HCT116 (cell line): ENCODE results near the gene WDR55. TPM values are rescaled to one million over a fixed set of nuclear protein-coding genes. Genes with fewer than 3 reads are reported as not detected.
"Not testable (repeated sequence)": the region's sequence is repeated elsewhere in the genome, so short reads cannot be mapped to it uniquely, and the experiment has no call there.

Source experiments
- ATAC-seq: fragments of 200-7000 bp; cut with Tn5 transposase; 2 replicates; pipeline ENCODE4 v1.9.1; 2020; ENCODE audit warnings: mild to moderate bottlenecking, moderate library complexity
- BruUV-seq: library from RNA; stranded (reverse); fragments of 400-500 nt; replicated peaks from 2 replicates; lab custom pipeline; 2021; lab: Mats Ljungman, UMichigan
- CTCF ChIA-PET: fragments of 300-600 bp; sonication (Branson Sonifier 250); formaldehyde crosslinking; loops from one replicate; lab custom pipeline; 2021; ENCODE audit warnings: antibody characterized with exemption; lab: Charles Lee
- POLR2A ChIA-PET: fragments of 300-600, 350-600 bp; sonication (Branson Sonifier 250); formaldehyde crosslinking; loops from one replicate; lab custom pipeline; 2021; ENCODE audit warnings: antibody characterized with exemption; lab: Charles Lee
- RAD21 ChIA-PET, 2 experiments: fragments of 300-600 bp; sonication (Branson Sonifier 250); formaldehyde crosslinking; loops; one replicate each; lab custom pipeline; 2023; ENCODE audit warnings: low total read pairs in 2 of 2; ENCODE audit not compliant: uncharacterized antibody in 2 of 2, unreplicated experiment in 2 of 2, low non-redundant PET in 1 of 2; lab: Charles Lee
- DNase-seq: peaks from one replicate; pipeline ENCODE4 v3.0.0-alpha.2; 2010; ENCODE audit warnings: low read depth, low spot score
- H2AFZ ChIP-seq: fragments of 200-600 bp; shearing (Covaris generic), sonication (generic); 2 replicates; pipeline ENCODE4 v1.6.1; 2017; ENCODE audit warnings: low read depth, mixed run types, mixed read lengths, antibody characterized with exemption, low read length; ENCODE audit not compliant: poor library complexity, severe bottlenecking
- H3K27ac ChIP-seq: 2 replicates; pipeline ENCODE4 v1.5.1; 2012; ENCODE audit warnings: low read depth, low read length
- H3K27me3 ChIP-seq: fragments of 200-600 bp; sonication (generic); 2 replicates; pipeline ENCODE4 v1.6.1; 2016; ENCODE audit warnings: mixed run types, low read length, mixed read lengths; ENCODE audit not compliant: insufficient read depth
- H3K36me3 ChIP-seq, 2 experiments: fragments of 200-500 bp in 1 of 2; fragments of 200-600 bp in 1 of 2; sonication (Bioruptor generic) in 1 of 2; sonication (generic) in 1 of 2; 2 replicates each; pipeline versions ENCODE4 v1.5.1 to v1.6.1; 2014 to 2016; ENCODE audit warnings: low read length in 2 of 2, inconsistent platforms in 1 of 2, mixed read lengths in 1 of 2, mixed run types in 1 of 2; ENCODE audit not compliant: insufficient read depth in 2 of 2, control insufficient read depth in 1 of 2
- H3K4me1 ChIP-seq, 2 experiments: fragments of 200-600 bp in 1 of 2; sonication (generic) in 1 of 2; 2 replicates each; pipeline versions ENCODE4 v1.5.1 to v1.6.1; 2012 to 2017; ENCODE audit warnings: low read length in 2 of 2, inconsistent platforms in 1 of 2, mild to moderate bottlenecking in 1 of 2, mixed read lengths in 1 of 2, mixed run types in 1 of 2, moderate library complexity in 1 of 2; ENCODE audit not compliant: insufficient read depth in 2 of 2, control insufficient read depth in 1 of 2
- H3K4me2 ChIP-seq: fragments of 200-600 bp; sonication (generic); 2 replicates; pipeline ENCODE4 v1.6.1; 2017; ENCODE audit warnings: mixed run types, low read length, mixed read lengths
- H3K4me3 ChIP-seq, 2 experiments: fragments of 200-600 bp in 1 of 2; sonication (generic) in 1 of 2; replicated peaks in 1 of 2; 2 replicates each; pipeline ENCODE4 v1.5.1; 2011 to 2016; ENCODE audit warnings: low read length in 2 of 2, control low read depth in 1 of 2, low read depth in 1 of 2, mild to moderate bottlenecking in 1 of 2, mixed read lengths in 1 of 2, mixed run types in 1 of 2
- H3K79me2 ChIP-seq: fragments of 200-600 bp; sonication (generic); 2 replicates; pipeline ENCODE4 v1.6.1; 2017; ENCODE audit warnings: mild to moderate bottlenecking, mixed run types, low read length, moderate library complexity, mixed read lengths; ENCODE audit not compliant: insufficient read depth
- H3K9ac ChIP-seq: fragments of 200-600 bp; sonication (generic); 2 replicates; pipeline ENCODE4 v1.6.1; 2016; ENCODE audit warnings: low read length, mixed read lengths
- H3K9me2 ChIP-seq: fragments of 200-600 bp; sonication (generic), shearing (Covaris generic); 2 replicates; pipeline ENCODE4 v1.6.1; 2017; ENCODE audit warnings: mixed run types, mild to moderate bottlenecking, moderate library complexity; ENCODE audit not compliant: insufficient read depth
- H3K9me3 ChIP-seq, 2 experiments: fragments of 200-500 bp in 1 of 2; fragments of 200-600 bp in 1 of 2; sonication (Bioruptor generic) in 1 of 2; sonication (generic) in 1 of 2; 2 replicates each; pipeline ENCODE4 v1.6.1; 2014 to 2017; ENCODE audit warnings: low read length in 2 of 2, mixed read lengths in 2 of 2, inconsistent platforms in 1 of 2, low read depth in 1 of 2, mild to moderate bottlenecking in 1 of 2, mixed run types in 1 of 2, moderate library complexity in 1 of 2; ENCODE audit not compliant: control insufficient read depth in 1 of 2, insufficient read depth in 1 of 2
- H4K20me1 ChIP-seq: fragments of 200-600 bp; sonication (generic), shearing (Covaris generic); 2 replicates; pipeline ENCODE4 v1.6.1; 2017; ENCODE audit warnings: mixed run types, mild to moderate bottlenecking, moderate library complexity; ENCODE audit not compliant: insufficient read depth
- CBX3 ChIP-seq: IDR thresholded peaks from 2 replicates; pipeline ENCODE4 v1.6.1; 2012; ENCODE audit warnings: low read depth
- CEBPB ChIP-seq: IDR thresholded peaks from 2 replicates; pipeline ENCODE4 v1.6.1; 2012; ENCODE audit warnings: low read depth
- EGR1 ChIP-seq: IDR thresholded peaks from 2 replicates; pipeline ENCODE4 v1.6.1; 2012; ENCODE audit warnings: low read depth
- EZH2phosphoT487 ChIP-seq: fragments of 200-600 bp; IDR thresholded peaks from 2 replicates; pipeline ENCODE4 v1.6.1; 2018; ENCODE audit warnings: antibody characterized with exemption, borderline replicate concordance
- FOSL1 ChIP-seq: IDR thresholded peaks from 2 replicates; pipeline ENCODE4 v1.6.1; 2012; ENCODE audit warnings: low read depth
- JUND ChIP-seq: IDR thresholded peaks from 2 replicates; pipeline ENCODE4 v1.6.1; 2012
- POLR2AphosphoS5 ChIP-seq: IDR thresholded peaks from 2 replicates; pipeline ENCODE4 v1.6.1; 2011; ENCODE audit warnings: mild to moderate bottlenecking, low read depth, low read length, moderate library complexity
- RAD21 ChIP-seq: IDR thresholded peaks from 2 replicates; pipeline ENCODE4 v1.6.1; 2012; ENCODE audit warnings: low read depth, mild to moderate bottlenecking
- SIN3A ChIP-seq: IDR thresholded peaks from 2 replicates; pipeline ENCODE4 v1.6.1; 2012; ENCODE audit warnings: low read depth
- SP1 ChIP-seq: IDR thresholded peaks from 2 replicates; pipeline ENCODE4 v1.6.1; 2012; ENCODE audit warnings: low read depth
- SRF ChIP-seq: IDR thresholded peaks from 2 replicates; pipeline ENCODE4 v1.6.1; 2012; ENCODE audit warnings: low read depth
- ZFX ChIP-seq: fragments of 450-650 bp; IDR thresholded peaks from 2 replicates; pipeline ENCODE4 v1.6.1; 2017
- intact Hi-C: fragments of 100-400 bp; cut with micrococcal nuclease; formaldehyde crosslinking; loops from 2 replicates; pipeline ENCODE4 v1.10.0; 2022
- total RNA-seq: library from RNA; stranded (reverse); gene quantifications from one replicate; pipeline ENCODE4 v1.2.1, GENCODE V29; 2021; ENCODE audit not compliant: unreplicated experiment
- TF ChIP-seq, protein P1 (sequence below): IDR thresholded peaks from 2 replicates; pipeline ENCODE4 v1.6.1; 2012
- TF ChIP-seq, protein P2 (sequence below): IDR thresholded peaks from 2 replicates; pipeline ENCODE4 v1.6.1; 2012
- TF ChIP-seq, protein P3 (sequence below): IDR thresholded peaks from 2 replicates; pipeline ENCODE4 v1.6.1; 2011; ENCODE audit warnings: mild to moderate bottlenecking, low read length, moderate library complexity; ENCODE audit not compliant: insufficient replicate concordance; ENCODE audit errors: extremely low read depth
- TF ChIP-seq, protein P4 (sequence below): IDR thresholded peaks from 2 replicates; pipeline ENCODE4 v1.6.1; 2012; ENCODE audit warnings: low read depth

Gene WDR55
- total RNA-seq, 1 experiment from 2014 or later = 37.2 TPM

DNA sequence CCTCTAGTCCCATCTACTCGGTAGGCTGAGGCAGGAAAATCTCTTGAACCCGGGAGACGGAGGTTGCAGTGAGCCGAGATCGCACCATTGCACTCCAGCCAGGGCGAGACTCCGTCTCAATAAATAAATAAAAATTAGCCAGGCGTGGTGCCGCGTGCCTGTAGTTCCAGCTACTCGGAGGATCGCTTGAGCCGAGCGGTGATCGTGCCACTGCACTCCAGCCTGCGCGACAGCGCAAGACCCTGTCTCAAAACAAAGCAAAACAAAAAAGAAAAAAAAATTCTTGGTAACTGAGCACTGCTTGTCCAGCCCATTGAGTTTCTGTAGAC is 710 bp upstream of the WDR55 start:
- BruUV-seq = no TSS peak
- Histone ChIP-seq H3K9me3 (no peaks in the 10 kb centered on the region), H3K4me1 (peaks cover 2 to 16% of the 10 kb centered on the region in 2 experiments; a peak in 2 of 4 replicates), H3K4me3 (peak overlapping the region; percentile 94 to 96), H3K9me2 (no peaks in the 10 kb centered on the region), H2AFZ (no peak overlapping the region), H3K27me3 (no peaks in the 10 kb centered on the region), H3K79me2 (peaks cover 43% of the 10 kb centered on the region), H3K4me2 (peak overlapping the region; percentile 86), H3K9ac (peak overlapping the region; percentile 83), H4K20me1 (no peaks in the 10 kb centered on the region), H3K36me3 (peaks cover 37 to 52% of the 10 kb centered on the region in 2 experiments), H3K27ac (peak overlapping the region; percentile 74)
- ChIA-PET CTCF (no interaction called here), POLR2A (interaction anchor here (0.6 to 3.5 kb wide), 2 partner anchors 17 to 1355 kb away, joined by 3 to 17 read pairs; partner anchors contain the start of genes IK and NDUFA2), RAD21 (no interaction called here)
- no peak for DNase-seq
- ATAC-seq = no peak
- intact Hi-C loops = loop anchor here (1.0 to 2.0 kb wide), 3 partner anchors 17 to 55 kb away; partner anchors contain the start of genes HARS1, HARS2, IK and NDUFA2
- TF ChIP-seq EGR1 (no peak), ZFX (no peak), CEBPB (no peak), FOSL1 (no peak), POLR2AphosphoS5 (no peak), SIN3A (no peak), SP1 (no peak), CBX3 (no peak), SRF (no peak), JUND (no peak), RAD21 (no peak), EZH2phosphoT487 (no peak)
- TF ChIP-seq, protein P1, sequence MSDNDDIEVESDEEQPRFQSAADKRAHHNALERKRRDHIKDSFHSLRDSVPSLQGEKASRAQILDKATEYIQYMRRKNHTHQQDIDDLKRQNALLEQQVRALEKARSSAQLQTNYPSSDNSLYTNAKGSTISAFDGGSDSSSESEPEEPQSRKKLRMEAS = no peak
- TF ChIP-seq, protein P2, sequence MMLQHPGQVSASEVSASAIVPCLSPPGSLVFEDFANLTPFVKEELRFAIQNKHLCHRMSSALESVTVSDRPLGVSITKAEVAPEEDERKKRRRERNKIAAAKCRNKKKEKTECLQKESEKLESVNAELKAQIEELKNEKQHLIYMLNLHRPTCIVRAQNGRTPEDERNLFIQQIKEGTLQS = no peak
- TF ChIP-seq, protein P3, sequence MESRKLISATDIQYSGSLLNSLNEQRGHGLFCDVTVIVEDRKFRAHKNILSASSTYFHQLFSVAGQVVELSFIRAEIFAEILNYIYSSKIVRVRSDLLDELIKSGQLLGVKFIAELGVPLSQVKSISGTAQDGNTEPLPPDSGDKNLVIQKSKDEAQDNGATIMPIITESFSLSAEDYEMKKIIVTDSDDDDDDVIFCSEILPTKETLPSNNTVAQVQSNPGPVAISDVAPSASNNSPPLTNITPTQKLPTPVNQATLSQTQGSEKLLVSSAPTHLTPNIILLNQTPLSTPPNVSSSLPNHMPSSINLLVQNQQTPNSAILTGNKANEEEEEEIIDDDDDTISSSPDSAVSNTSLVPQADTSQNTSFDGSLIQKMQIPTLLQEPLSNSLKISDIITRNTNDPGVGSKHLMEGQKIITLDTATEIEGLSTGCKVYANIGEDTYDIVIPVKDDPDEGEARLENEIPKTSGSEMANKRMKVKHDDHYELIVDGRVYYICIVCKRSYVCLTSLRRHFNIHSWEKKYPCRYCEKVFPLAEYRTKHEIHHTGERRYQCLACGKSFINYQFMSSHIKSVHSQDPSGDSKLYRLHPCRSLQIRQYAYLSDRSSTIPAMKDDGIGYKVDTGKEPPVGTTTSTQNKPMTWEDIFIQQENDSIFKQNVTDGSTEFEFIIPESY = no peak
- TF ChIP-seq, protein P4, sequence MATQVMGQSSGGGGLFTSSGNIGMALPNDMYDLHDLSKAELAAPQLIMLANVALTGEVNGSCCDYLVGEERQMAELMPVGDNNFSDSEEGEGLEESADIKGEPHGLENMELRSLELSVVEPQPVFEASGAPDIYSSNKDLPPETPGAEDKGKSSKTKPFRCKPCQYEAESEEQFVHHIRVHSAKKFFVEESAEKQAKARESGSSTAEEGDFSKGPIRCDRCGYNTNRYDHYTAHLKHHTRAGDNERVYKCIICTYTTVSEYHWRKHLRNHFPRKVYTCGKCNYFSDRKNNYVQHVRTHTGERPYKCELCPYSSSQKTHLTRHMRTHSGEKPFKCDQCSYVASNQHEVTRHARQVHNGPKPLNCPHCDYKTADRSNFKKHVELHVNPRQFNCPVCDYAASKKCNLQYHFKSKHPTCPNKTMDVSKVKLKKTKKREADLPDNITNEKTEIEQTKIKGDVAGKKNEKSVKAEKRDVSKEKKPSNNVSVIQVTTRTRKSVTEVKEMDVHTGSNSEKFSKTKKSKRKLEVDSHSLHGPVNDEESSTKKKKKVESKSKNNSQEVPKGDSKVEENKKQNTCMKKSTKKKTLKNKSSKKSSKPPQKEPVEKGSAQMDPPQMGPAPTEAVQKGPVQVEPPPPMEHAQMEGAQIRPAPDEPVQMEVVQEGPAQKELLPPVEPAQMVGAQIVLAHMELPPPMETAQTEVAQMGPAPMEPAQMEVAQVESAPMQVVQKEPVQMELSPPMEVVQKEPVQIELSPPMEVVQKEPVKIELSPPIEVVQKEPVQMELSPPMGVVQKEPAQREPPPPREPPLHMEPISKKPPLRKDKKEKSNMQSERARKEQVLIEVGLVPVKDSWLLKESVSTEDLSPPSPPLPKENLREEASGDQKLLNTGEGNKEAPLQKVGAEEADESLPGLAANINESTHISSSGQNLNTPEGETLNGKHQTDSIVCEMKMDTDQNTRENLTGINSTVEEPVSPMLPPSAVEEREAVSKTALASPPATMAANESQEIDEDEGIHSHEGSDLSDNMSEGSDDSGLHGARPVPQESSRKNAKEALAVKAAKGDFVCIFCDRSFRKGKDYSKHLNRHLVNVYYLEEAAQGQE = no peak

DNA sequence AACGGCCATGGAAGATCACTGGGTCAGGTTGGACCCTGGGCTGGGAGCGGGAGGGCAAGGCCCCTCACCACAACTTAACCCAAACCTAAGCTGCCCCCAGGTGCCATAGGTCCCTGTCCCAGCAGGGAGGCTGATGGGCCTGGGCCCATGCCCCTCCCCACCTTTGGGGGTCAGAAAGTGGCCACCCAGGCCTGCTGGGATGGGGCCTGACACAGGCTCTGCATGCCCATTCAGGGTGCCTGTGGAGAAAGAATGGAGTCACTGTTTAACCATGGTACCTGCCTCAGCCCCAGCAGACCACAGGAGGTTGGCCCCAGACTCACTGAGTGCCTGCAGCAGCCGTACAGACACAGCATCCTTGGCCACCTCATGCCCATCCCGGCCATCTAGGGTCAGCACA is 6.3 kb downstream of the WDR55 start:
- H2AFZ ChIP-seq, RAD21 ChIA-PET, H4K20me1 ChIP-seq, H3K9ac ChIP-seq, H3K9me3 ChIP-seq, ATAC-seq, H3K4me1 ChIP-seq, CTCF ChIA-PET, intact Hi-C loops, H3K9me2 ChIP-seq, H3K27ac ChIP-seq, BruUV-seq, H3K4me2 ChIP-seq, H3K4me3 ChIP-seq, DNase-seq, H3K27me3 ChIP-seq: not testable (repeated sequence)
- peaks cover 34% of the 10 kb centered on the region for H3K79me2 ChIP-seq
- peaks cover 25 to 43% of the 10 kb centered on the region in 2 experiments for H3K36me3 ChIP-seq
- POLR2A ChIA-PET = interaction anchor here (1.2 kb wide), 1 partner anchor 19 kb away, joined by 3 read pairs; no protein-coding TSS in a partner anchor
